Measurements from ENCODE around the gene B3GAT1.
A peak's percentile ranks its signal among the peaks of the same experiment; 100 is the strongest.

B3GAT1 gene

DNA sequence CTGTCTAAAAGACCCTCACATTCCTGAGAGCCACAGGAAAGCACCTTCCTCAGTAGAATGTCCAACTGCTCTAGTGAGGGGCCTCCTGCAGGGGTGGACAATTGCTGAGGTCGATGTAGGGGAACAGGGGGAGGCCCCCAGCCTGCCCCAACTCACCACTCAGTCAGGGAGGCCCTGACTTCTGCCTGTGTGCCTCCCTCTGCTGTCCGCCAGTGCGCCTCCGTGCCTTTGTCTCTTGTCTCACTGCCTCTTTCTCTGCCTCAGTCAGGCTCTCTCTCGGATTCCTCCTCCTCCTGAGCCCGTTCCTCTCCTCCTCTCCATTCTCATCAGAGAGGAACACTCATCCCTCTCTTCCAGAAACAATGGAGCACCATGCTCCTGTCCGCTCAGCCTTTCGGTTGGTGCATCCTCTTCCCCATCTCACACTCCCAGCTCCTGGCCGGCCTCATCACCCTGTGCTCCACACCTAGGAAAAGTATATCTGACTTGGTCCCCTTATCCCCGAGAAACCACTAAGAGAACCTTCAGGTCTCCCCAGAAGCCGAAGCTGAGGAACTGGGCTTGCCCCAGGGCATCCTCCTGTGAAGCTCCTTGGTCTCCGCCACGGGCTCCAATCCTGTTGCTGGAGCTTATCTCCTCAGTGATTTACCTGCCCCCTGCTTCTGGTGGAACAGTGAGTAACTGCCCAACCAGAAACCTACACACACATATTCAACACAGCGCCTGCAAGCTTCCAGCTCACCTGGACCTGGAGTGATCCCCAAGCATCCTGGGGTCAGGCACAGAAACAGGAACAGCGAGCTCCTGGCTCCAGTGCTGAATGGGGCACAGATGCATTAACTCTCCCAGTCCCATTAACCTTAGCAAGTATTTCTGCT lies 2.3 kb downstream of the B3GAT1 start:
- peak; percentile 58 for DNase-seq (ENCODE audit: low spot score)

DNA sequence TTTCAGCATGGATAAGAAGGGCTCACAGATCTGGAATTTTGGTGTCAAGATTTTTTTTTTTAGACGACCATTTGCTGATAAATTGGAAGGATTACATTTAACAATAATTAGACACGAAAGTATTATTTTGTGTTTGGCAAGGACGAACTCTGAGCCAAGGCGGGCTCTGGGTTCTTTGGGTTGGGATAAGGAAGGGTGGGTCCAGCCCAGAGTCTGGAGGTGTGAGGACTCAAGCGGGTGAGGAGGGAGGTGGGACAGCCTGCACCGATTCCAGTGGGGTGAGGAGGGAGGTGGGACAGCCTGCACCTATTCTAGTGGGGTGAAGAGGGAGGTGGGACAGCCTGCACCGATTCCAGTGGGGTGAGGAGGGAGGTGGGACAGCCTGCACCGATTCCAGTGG lies 4.1 kb downstream of the B3GAT1 start:
- DNase-seq (ENCODE audit: low spot score) = no peak

DNA sequence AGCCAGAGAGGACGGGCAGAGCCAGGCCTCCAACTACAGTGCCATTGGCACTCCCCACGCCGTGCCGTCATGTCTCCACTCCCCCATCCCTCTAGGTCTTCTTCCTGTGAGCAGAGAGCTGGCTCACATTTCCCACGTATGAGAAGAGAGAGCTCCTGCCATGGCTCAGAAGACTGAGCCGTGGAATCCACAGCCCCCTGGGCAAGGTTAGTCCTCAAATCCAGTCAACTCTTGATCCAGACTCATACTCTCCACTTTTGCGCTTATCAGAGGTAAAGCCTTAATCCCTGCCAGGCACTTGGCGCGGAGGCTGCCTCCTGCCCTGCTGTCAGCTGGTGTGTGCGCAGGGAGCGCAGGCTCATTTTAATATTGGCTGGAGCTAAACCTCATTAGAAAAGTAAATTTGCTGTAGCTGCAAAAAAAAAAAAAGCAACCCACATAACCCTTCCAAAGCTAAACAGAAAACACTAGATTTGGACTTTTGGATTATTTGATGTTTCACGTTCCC lies 4.7 kb downstream of the B3GAT1 start:
- DNase-seq (ENCODE audit: low spot score) = peak; percentile 24

DNA sequence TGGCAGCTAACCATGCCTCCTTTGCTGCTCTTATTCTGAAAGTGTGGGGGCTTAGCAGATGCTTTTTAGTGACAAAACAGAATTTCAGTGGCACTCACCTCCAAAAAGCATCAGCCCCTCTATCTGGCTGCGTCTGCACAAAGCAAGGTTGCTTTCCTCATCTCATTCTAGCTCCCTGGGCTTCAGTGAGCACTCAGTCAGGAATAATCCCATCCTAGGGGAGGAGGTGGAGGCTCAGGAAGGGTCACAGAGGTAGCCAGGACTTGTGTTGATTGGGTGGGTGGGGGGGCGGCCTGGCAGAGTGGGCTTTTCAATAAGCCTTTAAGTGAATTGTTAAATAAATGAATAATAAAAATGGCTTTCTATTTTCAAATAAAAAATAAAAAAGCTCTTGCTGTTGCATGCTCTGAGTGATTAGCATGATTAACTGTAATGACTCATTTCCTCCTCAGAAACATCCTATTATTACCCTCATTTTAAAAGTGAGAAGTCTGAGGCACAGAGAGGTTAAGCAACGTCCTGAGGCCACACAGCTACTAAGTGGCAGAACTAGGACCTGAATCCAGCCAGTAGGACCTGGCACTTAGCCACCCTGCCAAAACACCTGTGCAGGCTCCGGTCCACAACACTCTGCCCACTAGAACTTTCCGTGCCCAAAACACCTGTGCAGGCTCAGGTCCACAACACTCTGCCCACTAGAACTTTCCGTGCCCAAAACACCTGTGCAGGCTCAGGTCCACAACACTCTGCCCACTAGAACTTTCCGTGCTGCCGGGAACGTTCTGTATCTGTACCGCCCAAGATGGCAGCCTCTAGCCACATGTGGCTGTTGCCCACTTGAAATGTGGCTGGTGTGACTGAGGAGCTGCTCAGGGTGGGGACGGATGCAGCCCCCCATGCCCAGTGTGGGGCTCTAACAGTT lies 5.5 kb downstream of the B3GAT1 start:
- DNase-seq (ENCODE audit: low spot score) = no peak

DNA sequence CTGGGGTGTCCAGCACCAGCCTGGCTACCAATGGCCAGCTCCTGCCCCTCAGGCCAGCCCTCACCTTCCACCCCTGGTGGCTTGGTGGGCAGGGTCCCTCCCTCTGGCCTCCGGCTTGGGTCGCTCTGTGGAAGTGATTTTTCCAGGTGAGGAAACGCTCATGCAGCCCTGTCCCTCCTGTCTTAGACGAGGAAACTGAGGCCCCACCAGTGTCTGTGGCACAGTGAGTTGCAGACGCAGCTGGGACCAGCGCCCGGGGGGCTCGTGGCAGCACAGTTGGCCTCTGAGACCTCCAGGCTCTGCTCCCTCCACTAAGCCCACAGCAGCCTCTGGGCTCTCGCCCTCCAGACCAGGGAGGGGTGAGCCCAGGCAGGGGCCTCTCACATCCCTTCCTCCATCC lies 6.2 kb downstream of the B3GAT1 start:
- no peak for DNase-seq (ENCODE audit: low spot score)

DNA sequence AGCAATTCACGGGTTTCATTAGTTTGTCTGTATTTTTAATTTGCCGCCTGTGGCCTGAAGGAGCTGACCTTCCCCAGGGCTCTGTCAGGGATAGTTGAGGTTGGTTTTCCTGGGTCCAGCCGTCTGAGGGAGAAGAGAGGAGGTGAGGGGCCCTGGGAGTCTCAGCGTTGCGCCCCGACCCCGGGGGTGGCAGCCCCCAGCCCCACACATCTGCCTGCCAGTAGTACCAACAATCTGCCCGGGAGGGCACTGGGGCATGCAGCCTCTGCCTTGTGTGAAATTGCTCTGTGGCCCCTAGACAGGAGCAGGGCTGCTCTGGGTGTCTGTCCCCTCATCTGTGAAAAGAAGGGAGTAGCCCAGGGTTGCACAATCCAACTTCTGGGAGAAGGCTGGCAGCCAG lies 6.6 kb downstream of the B3GAT1 start:
- DNase-seq (ENCODE audit: low spot score) = no peak

DNA sequence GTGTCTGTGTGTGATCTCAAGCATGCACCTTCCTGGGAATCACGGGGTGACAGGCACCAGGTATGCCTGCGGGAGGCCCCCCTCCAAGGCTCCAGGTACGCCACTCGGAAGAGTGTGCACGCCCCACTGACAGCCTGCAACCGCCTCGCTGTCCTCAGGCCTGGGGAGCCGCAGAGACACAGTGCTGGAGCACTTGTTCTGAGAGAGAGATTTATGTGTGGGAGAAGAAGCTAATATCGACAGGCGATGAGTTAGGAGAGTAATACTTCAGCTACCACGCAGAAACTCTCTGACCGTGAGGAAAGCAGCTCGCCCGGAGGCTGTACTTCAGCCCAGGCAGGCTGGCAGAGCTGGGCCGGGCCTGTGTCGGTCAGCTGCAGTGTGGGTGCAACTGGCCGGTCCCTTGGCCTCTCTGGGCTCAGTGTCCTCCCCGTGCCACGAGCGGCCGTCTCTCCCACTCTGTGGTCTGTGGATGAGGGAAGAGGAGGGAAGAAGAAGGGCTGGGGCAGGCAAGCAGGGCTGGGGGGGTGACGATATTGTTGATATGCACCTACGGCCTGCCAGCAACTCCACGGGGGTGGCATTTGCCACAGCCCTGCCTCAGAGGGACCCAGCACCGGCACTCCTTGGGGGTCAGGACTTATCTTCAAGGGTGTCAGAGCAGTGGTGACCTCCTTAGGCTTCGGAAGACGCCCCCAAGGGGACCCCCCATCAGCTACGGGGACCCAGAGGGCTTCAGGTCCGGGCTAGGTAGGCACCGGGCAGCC lies 7.3 kb downstream of the B3GAT1 start:
- no peak for DNase-seq (ENCODE audit: low spot score)

DNA sequence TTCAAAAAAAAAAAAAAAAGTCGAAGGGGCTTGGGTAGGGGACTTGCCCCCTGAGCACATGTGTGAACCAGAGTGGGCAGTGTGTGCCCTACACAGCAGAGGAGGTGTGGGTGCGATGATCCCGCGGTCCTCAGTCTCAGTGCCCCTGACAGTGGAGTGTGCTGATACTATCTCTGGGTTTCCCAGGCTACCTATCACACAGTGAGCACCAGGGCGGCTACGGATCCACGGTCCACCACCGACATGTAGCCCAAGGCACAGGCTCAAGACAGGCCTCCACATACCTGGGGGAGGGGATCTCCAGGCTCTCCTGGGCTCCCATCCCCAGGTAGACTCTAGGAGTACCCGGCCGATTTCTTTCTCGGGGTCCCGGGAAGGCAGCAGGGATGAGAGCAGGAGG lies 9.1 kb downstream of the B3GAT1 start:
- DNase-seq (ENCODE audit: low spot score) = no peak

DNA sequence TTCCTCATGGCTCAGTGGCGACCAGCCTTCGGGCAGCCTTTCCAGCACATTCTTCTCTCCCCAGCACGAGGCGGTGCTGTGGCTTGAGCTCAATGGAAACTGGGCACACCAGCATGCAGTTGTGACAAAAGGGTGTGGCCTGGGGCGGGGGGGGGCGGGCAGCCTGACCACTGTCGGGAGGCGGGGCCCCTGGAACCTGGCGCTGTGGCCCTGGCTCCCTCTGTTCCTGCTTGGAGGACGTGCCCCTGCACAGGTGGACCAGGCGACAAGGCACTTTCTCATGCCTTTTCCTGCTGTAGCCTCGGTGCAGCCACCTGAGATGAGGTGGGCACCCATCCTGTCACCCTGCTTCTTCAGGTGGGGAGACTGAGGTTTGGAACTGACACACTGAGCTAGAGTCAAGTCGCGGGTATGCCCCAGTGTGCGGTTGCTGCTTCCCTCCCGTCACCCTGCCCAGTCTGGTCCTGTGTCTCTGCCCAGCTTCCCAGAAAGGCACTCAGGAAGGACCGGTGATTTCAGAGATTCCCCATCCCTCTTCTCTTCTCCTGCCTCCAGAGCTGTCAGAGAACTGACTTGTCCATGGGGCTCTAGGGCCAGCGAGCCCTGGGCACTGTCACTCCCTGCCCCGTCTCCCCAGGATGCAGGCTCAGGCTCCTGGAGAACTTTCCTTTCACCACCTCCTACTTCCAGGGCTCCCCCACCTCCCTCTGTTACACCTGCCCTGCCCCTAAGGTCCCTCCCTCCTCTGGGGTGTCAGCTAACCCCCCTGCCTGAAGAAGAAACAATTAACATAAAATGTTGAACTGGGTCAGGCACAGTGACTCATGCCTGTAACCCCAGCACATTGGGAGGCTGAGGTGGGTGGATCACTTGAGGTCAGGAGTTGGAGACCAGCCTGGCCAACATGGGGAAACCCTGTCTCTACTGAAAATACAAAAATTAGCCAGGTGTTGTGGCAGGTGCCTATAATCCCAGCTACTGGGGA lies 9.9 kb downstream of the B3GAT1 start:
- no peak for DNase-seq (ENCODE audit: low spot score)

DNA sequence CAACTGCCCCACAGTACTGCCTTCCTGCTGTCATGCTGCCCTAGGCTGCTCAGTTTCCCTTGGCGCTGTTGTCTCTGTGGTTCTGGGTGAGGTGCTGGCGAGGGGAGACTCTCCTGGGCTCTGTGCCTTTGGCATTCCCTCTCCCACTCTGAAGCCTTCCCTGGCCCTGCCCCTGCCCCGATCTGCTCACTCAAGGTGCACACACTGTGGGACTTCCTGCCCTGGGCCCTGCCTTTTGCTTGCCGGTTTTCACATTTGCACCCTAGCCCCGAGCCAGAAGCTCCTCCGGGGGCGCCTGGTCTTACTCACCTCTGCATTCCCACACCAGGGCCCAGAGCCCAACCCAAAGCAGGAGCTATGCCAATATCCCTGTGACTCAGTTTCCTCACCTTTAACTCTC lies 12.0 kb downstream of the B3GAT1 start:
- DNase-seq (ENCODE audit: low spot score) = no peak

DNA sequence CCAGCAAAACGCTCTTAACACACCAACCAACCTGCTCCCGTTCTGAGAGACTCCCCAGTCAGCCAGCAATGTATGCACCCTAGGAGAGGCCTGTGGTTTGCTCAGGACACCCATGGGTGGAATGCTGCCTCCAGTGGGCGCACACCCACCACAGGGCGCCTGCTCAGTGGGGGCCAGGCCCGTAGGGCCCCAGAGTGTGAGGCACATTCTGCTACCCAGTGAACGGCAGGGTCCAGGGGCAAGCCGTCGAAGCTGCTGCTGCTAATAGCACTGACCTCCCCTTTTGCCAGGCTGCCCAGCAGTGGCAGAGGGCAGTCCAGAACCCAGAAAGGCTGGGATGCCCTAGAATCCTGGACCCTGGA lies 12.8 kb downstream of the B3GAT1 start:
- no peak for DNase-seq (ENCODE audit: low spot score)

DNA sequence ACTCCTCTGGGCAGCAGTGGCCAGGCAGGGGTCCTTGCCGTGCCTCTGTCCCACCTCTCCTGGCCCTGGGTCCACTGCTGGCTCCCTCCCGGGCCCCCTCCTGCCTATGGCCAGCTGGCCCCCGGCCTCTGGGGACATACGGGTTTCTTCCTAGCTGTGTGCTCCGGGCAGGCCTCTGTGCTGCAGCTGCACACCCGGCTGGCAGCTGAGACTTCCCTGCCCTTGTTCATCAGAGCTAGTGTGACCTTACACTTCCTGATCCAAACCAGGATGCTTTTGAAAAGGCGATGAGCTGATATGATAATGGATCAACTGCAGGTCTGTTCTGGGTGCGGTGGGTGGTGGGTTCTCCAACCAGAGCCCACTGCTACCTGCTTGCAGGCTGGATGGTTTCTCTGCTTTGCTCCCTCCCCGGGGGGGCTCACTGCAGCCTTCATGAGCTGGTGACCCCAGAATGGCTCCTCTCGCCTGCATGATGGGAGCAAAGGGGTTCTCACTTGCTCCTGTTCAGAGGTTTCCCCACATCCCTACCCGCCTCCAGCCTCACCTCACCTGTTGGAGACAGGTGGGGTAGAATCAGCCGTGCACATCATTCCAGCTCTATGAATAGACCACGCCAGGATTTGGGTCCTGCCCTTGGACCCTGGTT lies 13.3 kb downstream of the B3GAT1 start:
- DNase-seq (ENCODE audit: low spot score) = peak; percentile 42

DNA sequence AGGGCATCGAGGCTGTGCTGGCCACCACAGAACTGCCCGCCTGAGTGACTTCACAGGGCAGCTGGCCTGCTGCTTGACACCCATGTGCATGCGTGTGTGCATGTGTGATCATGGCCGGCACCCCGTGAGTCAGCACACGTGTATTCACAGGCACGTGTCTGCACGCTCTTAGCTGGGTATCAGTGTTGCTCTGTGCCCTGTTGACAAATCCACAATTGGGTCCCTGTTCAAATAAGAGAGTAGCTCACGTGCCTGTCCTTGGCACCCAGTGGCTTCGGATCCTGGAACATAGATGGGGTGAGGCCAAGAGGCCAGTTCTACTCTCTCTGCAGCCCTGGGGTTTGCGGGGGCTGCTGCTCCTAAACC lies 14.0 kb downstream of the B3GAT1 start:
- DNase-seq (ENCODE audit: low spot score) = peak; percentile 81

DNA sequence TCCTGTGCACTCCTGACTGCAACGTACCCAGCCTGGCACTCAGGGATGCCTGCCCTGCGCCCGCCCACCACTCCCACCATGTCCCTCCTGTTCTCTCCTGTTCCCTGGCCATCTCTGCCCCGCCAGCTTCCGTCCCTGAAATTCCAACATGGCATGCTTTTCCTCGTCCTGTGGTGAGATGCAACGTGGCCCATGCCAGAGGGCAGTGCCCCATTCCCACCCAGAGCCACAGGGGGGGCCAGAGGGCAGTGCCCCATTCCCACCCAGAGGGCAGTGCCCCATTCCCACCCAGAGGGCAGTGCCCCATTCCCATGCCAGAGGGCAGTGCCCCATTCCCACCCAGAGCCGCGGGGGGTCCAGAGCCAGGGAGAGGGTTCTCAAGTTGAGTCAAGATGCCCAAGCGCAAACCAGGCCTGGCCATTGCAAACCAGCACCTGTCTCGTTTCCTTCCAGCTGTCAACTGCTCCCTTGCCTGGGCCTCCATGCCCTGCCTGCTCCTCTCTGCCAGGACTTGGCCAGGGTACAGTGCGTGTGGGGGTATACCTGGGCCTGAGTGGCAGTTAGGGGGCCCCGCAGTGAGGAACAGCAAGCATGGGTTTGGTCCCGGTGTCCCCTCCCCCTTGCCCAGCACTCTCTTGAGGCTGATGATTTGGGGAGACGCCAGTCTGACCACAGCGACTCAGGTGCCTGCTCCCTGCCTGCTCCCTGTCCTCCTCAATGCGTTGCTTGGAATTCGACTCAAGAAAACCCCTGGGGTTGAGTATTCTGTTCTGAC lies 14.6 kb downstream of the B3GAT1 start:
- no peak for DNase-seq (ENCODE audit: low spot score)

DNA sequence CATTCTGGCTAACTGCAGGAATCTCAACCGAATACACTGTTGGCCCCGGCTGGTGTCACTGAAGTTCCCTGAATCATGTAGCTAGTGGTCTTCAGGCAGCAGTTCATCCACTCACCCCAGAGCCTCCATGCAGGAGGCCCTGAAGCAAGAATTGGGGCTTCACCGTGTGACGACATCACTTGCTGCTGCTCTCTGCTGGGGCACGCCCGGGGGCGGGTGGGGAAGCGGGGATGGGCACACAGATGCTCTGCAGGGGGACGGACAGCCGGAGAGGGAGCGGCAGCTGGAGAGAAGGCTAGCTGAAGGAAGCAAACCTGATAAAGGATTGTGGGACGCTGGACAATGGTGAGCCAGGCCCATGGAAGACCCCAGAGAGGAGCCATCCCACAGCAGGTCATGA lies 17.0 kb downstream of the B3GAT1 start:
- no peak for DNase-seq (ENCODE audit: low spot score)

DNA sequence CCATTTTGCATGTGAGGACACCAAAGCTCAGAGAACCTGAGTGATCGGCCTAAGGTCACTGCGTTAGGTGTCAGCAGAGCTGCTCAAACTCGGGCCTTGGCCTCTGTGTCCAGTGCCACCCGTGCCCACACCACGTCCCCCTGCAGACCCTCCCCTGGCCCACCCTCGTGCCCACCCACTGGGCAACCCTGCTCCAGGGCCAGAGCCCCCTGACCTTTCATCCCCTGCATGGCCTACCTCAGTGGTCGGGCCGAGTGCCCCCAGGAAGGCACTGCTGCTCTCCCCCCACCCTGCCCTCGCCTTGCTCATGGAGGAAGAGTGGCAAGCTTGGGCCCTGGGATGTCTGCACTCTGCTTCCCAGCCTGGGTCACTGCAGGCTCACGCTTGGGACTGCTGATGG lies 17.7 kb downstream of the B3GAT1 start:
- DNase-seq (ENCODE audit: low spot score) = no peak

DNA sequence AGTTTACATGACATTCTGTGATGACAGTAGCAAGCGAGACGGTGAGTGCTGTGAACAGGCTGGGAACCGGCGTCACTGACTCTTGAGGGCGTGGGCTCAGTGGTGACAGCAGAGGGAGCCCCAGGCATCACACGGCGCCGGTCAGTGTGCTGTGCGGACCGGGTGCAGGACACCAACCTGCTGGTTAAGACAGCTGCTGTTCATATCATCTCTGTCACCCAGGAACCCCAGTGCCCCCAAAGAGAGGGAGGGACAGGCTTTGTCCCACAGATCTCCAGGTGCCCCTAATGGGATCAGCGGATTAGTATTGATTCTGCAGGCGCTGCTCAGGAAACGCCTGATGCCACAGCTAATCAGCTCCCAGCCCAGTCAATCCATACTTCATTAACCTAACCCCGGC lies 18.4 kb downstream of the B3GAT1 start:
- DNase-seq (ENCODE audit: low spot score) = peak; percentile 45

DNA sequence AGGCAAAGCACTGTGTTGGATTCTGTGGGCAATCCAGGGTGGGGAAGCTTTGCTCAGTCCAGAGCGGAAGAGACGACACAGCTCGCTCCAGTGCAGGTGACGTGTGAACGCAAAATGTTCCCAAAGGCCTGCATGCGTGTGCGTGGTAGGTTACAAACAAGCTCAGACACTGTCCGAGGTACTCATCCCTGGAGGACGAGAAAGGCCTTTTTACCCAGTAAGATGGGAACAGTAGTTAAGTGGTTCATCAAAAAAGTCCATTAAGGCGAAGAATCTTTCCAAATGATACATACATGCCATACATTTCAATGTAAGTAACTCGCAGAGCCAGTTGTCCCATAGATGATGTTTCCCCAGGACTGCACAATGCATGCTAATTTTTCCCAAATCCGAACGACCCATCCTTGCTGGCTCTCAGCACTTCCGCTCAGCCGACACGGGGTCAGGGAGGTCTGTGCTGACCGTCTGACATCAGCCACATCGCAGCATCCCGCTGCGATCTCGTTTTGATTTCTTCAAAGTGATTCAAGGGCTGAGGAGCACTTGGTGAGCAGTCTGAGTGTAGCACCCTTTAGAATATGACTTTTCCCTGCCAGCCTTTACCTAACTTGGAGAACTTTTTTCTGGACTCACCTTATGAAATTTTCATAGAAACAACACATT lies 19.0 kb downstream of the B3GAT1 start:
- no peak for DNase-seq (ENCODE audit: low spot score)

DNA sequence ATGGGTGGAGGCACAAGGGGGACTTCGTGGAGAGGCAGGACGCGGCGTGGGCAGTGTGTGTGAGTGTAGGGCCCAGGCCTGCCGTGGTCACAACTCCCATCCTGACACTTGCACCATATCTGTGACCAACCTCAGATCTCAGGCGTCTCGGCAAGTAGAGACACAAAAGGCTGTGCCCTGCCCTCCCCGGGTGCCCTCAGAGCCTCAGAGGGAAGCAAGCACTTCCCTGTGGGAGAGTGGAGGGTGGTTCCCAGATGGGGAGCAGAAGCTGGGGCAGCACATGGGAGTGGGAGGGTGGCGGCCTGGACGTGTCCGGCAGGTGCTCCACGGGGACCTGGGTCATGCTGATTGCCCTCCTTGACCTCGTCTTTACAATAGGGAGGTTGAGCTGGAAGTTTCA lies 20.4 kb downstream of the B3GAT1 start:
- DNase-seq (ENCODE audit: low spot score) = no peak
